Activated T-helper 1 cell treated with Interleukin-2 at 50 U/mL for 16 hours (primary cell): ENCODE results near the gene ABLIM2.
"Not testable (repeated sequence)": the region's sequence is repeated elsewhere in the genome, so short reads cannot be mapped to it uniquely, and the experiment has no call there.

Experiments used
- DNase-seq: peaks from one replicate; pipeline ENCODE4 v3.0.0-alpha.2; 2020; ENCODE audit warnings: low read depth

The ABLIM2 gene

GRCh38 chr4:8157496-8157895, 1.1 kb downstream of the ABLIM2 start:
- no peak for DNase-seq

- DNase-seq, result no peak
Observed at GRCh38 chr4:8156617-8157016, 2.0 kb downstream of the ABLIM2 start.

- DNase-seq, result no peak
Observed at GRCh38 chr4:8155660-8156421, 2.8 kb downstream of the ABLIM2 start.

GRCh38 chr4:8155048-8155447, 3.6 kb downstream of the ABLIM2 start:
- DNase-seq, result no peak

GRCh38 chr4:8153441-8153840, 5.2 kb downstream of the ABLIM2 start:
- no peak for DNase-seq

GRCh38 chr4:8152865-8153257, 5.8 kb downstream of the ABLIM2 start:
- DNase-seq, result no peak

- DNase-seq, result no peak
Observed at GRCh38 chr4:8152090-8152864, 6.3 kb downstream of the ABLIM2 start.

- no peak for DNase-seq
Observed at GRCh38 chr4:8151165-8151650, 7.4 kb downstream of the ABLIM2 start.

- DNase-seq, result no peak
Observed at GRCh38 chr4:8150152-8151090, 8.2 kb downstream of the ABLIM2 start.

GRCh38 chr4:8149664-8150063, 8.9 kb downstream of the ABLIM2 start:
- DNase-seq, result no peak

- DNase-seq, result no peak
Observed at GRCh38 chr4:8148785-8149435, 9.7 kb downstream of the ABLIM2 start.

GRCh38 chr4:8148159-8148558, 10.5 kb downstream of the ABLIM2 start:
- DNase-seq, result no peak

- no peak for DNase-seq
Observed at GRCh38 chr4:8147231-8147970, 11.2 kb downstream of the ABLIM2 start.

- DNase-seq, result no peak
Observed at GRCh38 chr4:8146157-8146556, 12.5 kb downstream of the ABLIM2 start.

- DNase-seq, result no peak
Observed at GRCh38 chr4:8144359-8144758, 14.3 kb downstream of the ABLIM2 start.

GRCh38 chr4:8143392-8144140, 15.0 kb downstream of the ABLIM2 start:
- no peak for DNase-seq

GRCh38 chr4:8142556-8142955, 16.1 kb downstream of the ABLIM2 start:
- DNase-seq, result no peak

- no peak for DNase-seq
Observed at GRCh38 chr4:8141935-8142334, 16.7 kb downstream of the ABLIM2 start.

GRCh38 chr4:8140915-8141314, 17.7 kb downstream of the ABLIM2 start:
- DNase-seq, result no peak

- DNase-seq, result not testable (repeated sequence)
Observed at GRCh38 chr4:8139726-8140125, 18.9 kb downstream of the ABLIM2 start.
